CD8-positive, alpha-beta memory T cell (primary cell): ENCODE measurements around the gene KDM5C. TPM values are rescaled to one million over a fixed set of nuclear protein-coding genes. Genes with fewer than 3 reads are reported as not detected.

Experiments
- CTCF ChIA-PET: fragments of 350-600 bp; sonication (Branson Sonifier 250); formaldehyde crosslinking; loops from one replicate; lab custom pipeline; 2021; ENCODE audit warnings: antibody characterized with exemption; lab: Charles Lee
- POLR2A ChIA-PET: fragments of 350-600 bp; sonication (Branson Sonifier 250); formaldehyde crosslinking; loops from one replicate; lab custom pipeline; 2021; ENCODE audit warnings: antibody characterized with exemption; lab: Charles Lee
- DNase-seq, 5 donors: peaks; one replicate each; pipeline versions ENCODE4 v3.0.0 to v3.0.0-alpha.2; 2020 to 2022; ENCODE audit warnings: mixed read lengths in 1 of 5
- H3K27ac ChIP-seq: one replicate; pipeline ENCODE4 v1.7.0; 2013; ENCODE audit warnings: low read depth, mild to moderate bottlenecking, low read length, moderate library complexity
- H3K27me3 ChIP-seq: 2 replicates; pipeline ENCODE4 v1.7.0; 2013; ENCODE audit warnings: low read length, mild to moderate bottlenecking; ENCODE audit not compliant: insufficient read depth, poor library complexity, severe bottlenecking
- H3K36me3 ChIP-seq: 2 replicates; pipeline ENCODE4 v1.7.0; 2013; ENCODE audit warnings: mild to moderate bottlenecking, low read length, moderate library complexity; ENCODE audit not compliant: insufficient read depth
- H3K4me1 ChIP-seq: 2 replicates; pipeline ENCODE4 v1.7.0; 2013; ENCODE audit warnings: mild to moderate bottlenecking, low read length, moderate library complexity; ENCODE audit not compliant: insufficient read depth
- H3K4me3 ChIP-seq: 2 replicates; pipeline ENCODE4 v1.7.0; 2013; ENCODE audit warnings: mild to moderate bottlenecking, low read length
- H3K9me3 ChIP-seq: 2 replicates; pipeline ENCODE4 v1.7.0; 2013; ENCODE audit warnings: mild to moderate bottlenecking, low read length
- H3K27ac Mint-ChIP-seq, 8 donors: one replicate each; pipeline ENCODE4 v1.8.0; 2020 to 2021; ENCODE audit warnings: mixed read lengths in 8 of 8, mild to moderate bottlenecking in 6 of 8, inconsistent platforms in 3 of 8, moderate library complexity in 3 of 8
- H3K27me3 Mint-ChIP-seq, 2 donors: one replicate each; pipeline ENCODE4 v1.8.0; 2020 to 2021; ENCODE audit warnings: mixed read lengths in 2 of 2, mild to moderate bottlenecking in 1 of 2, moderate library complexity in 1 of 2
- H3K36me3 Mint-ChIP-seq, 3 donors: one replicate each; pipeline ENCODE4 v1.8.0; 2020 to 2021; ENCODE audit warnings: mixed read lengths in 3 of 3, inconsistent platforms in 1 of 3, mild to moderate bottlenecking in 1 of 3
- H3K4me1 Mint-ChIP-seq, 3 donors: one replicate each; pipeline ENCODE4 v1.8.0; 2020 to 2021; ENCODE audit warnings: mixed read lengths in 3 of 3, inconsistent platforms in 1 of 3, mild to moderate bottlenecking in 1 of 3
- H3K4me3 Mint-ChIP-seq, 7 donors: one replicate each; pipeline ENCODE4 v1.8.0; 2020 to 2021; ENCODE audit warnings: mixed read lengths in 7 of 7, mild to moderate bottlenecking in 6 of 7, moderate library complexity in 4 of 7, inconsistent platforms in 2 of 7
- H3K9me3 Mint-ChIP-seq, 5 donors: one replicate each; pipeline ENCODE4 v1.8.0; 2020 to 2022; ENCODE audit warnings: mixed read lengths in 5 of 5, mild to moderate bottlenecking in 3 of 5, moderate library complexity in 2 of 5, inconsistent platforms in 1 of 5
- polyA plus RNA-seq: library from polyadenylated mRNA; unstranded; fragments of 300-500 nt; fragmentation: Illumina TruSeq; gene quantifications from one replicate; pipeline ENCODE4 v1.2.3, GENCODE V29; 2021
- total RNA-seq, 2 experiments: library from RNA; stranded (reverse); gene quantifications; one replicate each; pipeline ENCODE4 v1.2.3, GENCODE V29; 2021

Gene KDM5C
- total and polyA plus RNA-seq, 3 experiments from 2014 or later, result 39.1 to 86.4 (median 85.3) TPM

DNA sequence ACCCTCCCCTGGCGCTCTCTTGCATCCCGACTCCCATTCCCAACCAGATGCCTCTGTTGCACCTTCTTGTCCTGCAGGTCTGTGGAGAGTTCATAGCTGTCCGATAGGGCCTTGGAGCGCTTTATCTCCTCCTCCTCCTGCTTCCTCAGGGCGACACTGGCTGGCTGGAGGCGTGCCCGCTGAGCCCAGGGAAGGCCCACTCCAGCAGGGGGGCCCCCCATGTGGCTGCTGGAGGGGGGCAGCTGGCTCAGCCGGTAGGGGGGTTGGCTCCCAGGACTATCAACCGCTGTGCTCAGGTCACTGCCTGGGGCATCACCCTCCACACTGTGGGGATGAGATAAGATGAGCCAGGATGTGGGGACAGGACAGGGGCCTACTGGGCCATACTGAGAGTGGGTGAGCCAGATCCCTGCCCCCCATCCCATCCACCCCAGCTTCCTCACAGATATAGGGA is 30.8 kb upstream of the KDM5C start:
- POLR2A ChIA-PET, result interaction anchor here (0.6 kb wide), 1 partner anchor 137 kb away, joined by 4 read pairs; no protein-coding TSS in a partner anchor
- H3K4me1 Mint-ChIP-seq, result no peaks in the 10 kb centered on the region
- Histone ChIP-seq H3K36me3 (no peaks in the 10 kb centered on the region), H3K27ac (no peak overlapping the region), H3K4me3 (no peak overlapping the region), H3K9me3 (no peaks in the 10 kb centered on the region), H3K27me3 (no peaks in the 10 kb centered on the region), H3K4me1 (no peaks in the 10 kb centered on the region)
- H3K4me3 Mint-ChIP-seq, result no peak overlapping the region
- peaks cover 0 to 19% of the 10 kb centered on the region in 2 donors for H3K27me3 Mint-ChIP-seq
- peaks cover 0 to 1% (median 0%) of the 10 kb centered on the region in 3 donors for H3K36me3 Mint-ChIP-seq
- H3K9me3 Mint-ChIP-seq, result no peaks in the 10 kb centered on the region
- no peak for DNase-seq
- CTCF ChIA-PET, result no interaction called here
- H3K27ac Mint-ChIP-seq, result no peak overlapping the region

- Histone ChIP-seq H3K27me3 (no peaks in the 10 kb centered on the region), H3K4me3 (no peak overlapping the region), H3K9me3 (no peaks in the 10 kb centered on the region), H3K4me1 (no peaks in the 10 kb centered on the region), H3K36me3 (no peaks in the 10 kb centered on the region), H3K27ac (no peak overlapping the region)
- ChIA-PET POLR2A (interaction anchor here (0.6 kb wide), 1 partner anchor 136 kb away, joined by 4 read pairs; no protein-coding TSS in a partner anchor), CTCF (no interaction called here)
- Mint-ChIP-seq H3K36me3 (no peaks in the 10 kb centered on the region), H3K27ac (no peak overlapping the region), H3K4me1 (no peaks in the 10 kb centered on the region), H3K4me3 (no peak overlapping the region), H3K9me3 (no peaks in the 10 kb centered on the region), H3K27me3 (peaks cover 0 to 13% of the 10 kb centered on the region in 2 donors)
- no peak for DNase-seq
Observed at GRCh38 chrX:53254570-53255461, 29.8 kb upstream of the KDM5C start.

GRCh38 chrX:53253293-53254020 is 28.4 kb upstream of the KDM5C start:
- POLR2A ChIA-PET, result no interaction called here

DNA sequence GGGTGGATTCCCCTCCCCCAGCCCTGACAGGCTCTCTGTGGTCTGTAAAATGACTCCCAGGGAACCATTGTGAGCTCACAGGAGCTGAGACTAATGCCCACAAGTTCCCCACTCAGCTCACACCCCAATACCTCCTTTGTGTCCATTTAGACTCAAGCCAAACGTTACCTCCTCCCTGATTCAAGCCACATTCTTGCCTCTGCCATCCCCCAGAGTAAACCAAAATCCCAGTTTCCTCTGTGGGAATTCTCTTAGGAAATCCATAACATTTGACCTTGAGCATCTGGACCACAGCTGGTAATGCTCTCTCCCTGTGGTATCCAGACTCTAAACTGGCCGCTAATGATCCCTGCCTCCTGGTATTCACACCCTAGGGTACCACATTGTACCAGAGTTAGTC is 26.3 kb upstream of the KDM5C start:
- H3K9me3 Mint-ChIP-seq, result no peaks in the 10 kb centered on the region
- Histone ChIP-seq H3K4me3 (no peak overlapping the region), H3K36me3 (no peaks in the 10 kb centered on the region), H3K9me3 (no peaks in the 10 kb centered on the region), H3K27me3 (no peaks in the 10 kb centered on the region), H3K27ac (no peak overlapping the region), H3K4me1 (no peaks in the 10 kb centered on the region)
- no peaks in the 10 kb centered on the region for H3K4me1 Mint-ChIP-seq
- no peak for DNase-seq
- ChIA-PET CTCF (no interaction called here), POLR2A (no interaction called here)
- H3K4me3 Mint-ChIP-seq, result no peak overlapping the region
- H3K27me3 Mint-ChIP-seq, result peaks cover 0 to 10% of the 10 kb centered on the region in 2 donors
- no peaks in the 10 kb centered on the region for H3K36me3 Mint-ChIP-seq
- no peak overlapping the region for H3K27ac Mint-ChIP-seq

More at GRCh38 chrX:53253293-53254020, 28.4 kb upstream of the KDM5C start:
- H3K4me3 ChIP-seq, result no peak overlapping the region
- CTCF ChIA-PET, result no interaction called here
- no peaks in the 10 kb centered on the region for H3K36me3 ChIP-seq
- Mint-ChIP-seq H3K27me3 (peaks cover 0 to 13% of the 10 kb centered on the region in 2 donors), H3K4me3 (no peak overlapping the region), H3K9me3 (no peaks in the 10 kb centered on the region), H3K36me3 (no peaks in the 10 kb centered on the region), H3K27ac (no peak overlapping the region), H3K4me1 (no peaks in the 10 kb centered on the region)
- no peaks in the 10 kb centered on the region for H3K4me1 ChIP-seq
- H3K9me3 ChIP-seq, result no peaks in the 10 kb centered on the region
- no peaks in the 10 kb centered on the region for H3K27me3 ChIP-seq
- DNase-seq, result no peak
- peak overlapping the region; percentile 16 for H3K27ac ChIP-seq

DNA sequence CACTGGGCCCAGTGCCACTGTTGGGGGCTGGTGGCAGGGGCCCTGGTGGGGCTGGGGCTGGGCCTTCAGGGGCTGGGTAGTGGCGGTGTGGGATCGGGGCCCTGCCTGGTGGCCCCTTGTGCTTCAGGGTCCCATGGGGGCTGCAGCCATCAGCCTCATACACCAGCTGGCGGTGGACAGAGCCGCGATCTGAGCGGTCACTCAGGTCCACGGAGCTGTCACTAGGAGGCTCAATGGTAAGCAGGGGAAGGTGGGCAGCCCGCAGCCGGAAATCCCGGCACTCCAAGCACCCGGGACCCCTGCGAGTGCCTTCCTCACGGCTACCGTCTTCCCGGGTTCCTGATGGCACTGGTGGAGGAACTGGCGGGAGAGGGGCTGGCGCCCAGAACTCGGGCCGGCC is 25.5 kb upstream of the KDM5C start:
- no peak overlapping the region for H3K4me3 Mint-ChIP-seq
- no peaks in the 10 kb centered on the region for H3K36me3 Mint-ChIP-seq

DNA sequence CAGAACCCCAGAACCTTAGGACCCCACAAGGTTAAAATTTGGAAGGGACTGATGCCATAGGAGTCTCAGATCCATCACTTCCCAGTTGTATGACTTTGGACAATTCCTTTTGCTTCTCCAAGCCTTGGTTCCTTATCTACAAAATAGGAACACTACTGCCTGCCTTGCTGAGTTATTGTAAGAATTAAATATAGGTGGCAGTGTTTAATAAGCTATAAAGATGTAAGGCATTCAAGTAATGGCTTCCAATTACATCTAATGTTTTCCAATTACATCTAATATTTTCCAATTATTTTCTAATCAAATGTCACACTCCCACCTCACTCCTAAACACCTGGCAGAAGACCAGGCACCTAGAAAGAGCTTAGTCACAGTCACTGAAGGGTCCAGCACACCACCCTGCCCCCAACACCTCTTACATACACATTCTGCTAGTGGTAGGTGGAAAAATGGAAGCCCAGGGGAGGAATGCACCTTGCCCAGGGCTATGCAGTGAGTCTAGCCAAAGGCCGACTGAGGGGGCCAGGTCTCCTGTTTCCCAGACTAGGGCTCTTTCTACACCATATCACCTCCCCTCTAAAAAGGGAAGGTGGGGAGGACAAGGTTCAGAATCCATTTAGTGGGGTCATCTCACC is 24.5 kb upstream of the KDM5C start:
- no peaks in the 10 kb centered on the region for H3K4me1 ChIP-seq
- Mint-ChIP-seq H3K27me3 (peaks cover 0 to 10% of the 10 kb centered on the region in 2 donors), H3K4me1 (no peaks in the 10 kb centered on the region), H3K27ac (peak overlapping the region in 1 of 8 donors; percentile 60), H3K4me3 (no peak overlapping the region), H3K36me3 (no peaks in the 10 kb centered on the region), H3K9me3 (no peaks in the 10 kb centered on the region)
- no peak overlapping the region for H3K27ac ChIP-seq
- DNase-seq, result no peak
- H3K36me3 ChIP-seq, result no peaks in the 10 kb centered on the region
- CTCF ChIA-PET, result no interaction called here
- H3K27me3 ChIP-seq, result no peaks in the 10 kb centered on the region
- H3K4me3 ChIP-seq, result no peak overlapping the region
- POLR2A ChIA-PET, result no interaction called here
- H3K9me3 ChIP-seq, result no peaks in the 10 kb centered on the region

More for the DNA sequence above, 25.5 kb upstream of the KDM5C start:
- Mint-ChIP-seq H3K27me3 (peaks cover 0 to 13% of the 10 kb centered on the region in 2 donors), H3K4me1 (no peaks in the 10 kb centered on the region), H3K27ac (no peak overlapping the region), H3K9me3 (no peaks in the 10 kb centered on the region)
- H3K36me3 ChIP-seq, result no peaks in the 10 kb centered on the region
- no peak for DNase-seq
- no peak overlapping the region for H3K27ac ChIP-seq
- no peaks in the 10 kb centered on the region for H3K9me3 ChIP-seq
- H3K4me3 ChIP-seq, result no peak overlapping the region
- no peaks in the 10 kb centered on the region for H3K27me3 ChIP-seq
- CTCF ChIA-PET, result no interaction called here
- POLR2A ChIA-PET, result no interaction called here
- no peaks in the 10 kb centered on the region for H3K4me1 ChIP-seq

GRCh38 chrX:53247928-53248327 is 22.9 kb upstream of the KDM5C start:
- Mint-ChIP-seq H3K4me1 (no peaks in the 10 kb centered on the region), H3K4me3 (no peak overlapping the region), H3K9me3 (no peaks in the 10 kb centered on the region), H3K27ac (no peak overlapping the region), H3K36me3 (no peaks in the 10 kb centered on the region), H3K27me3 (peaks cover 0 to 8% of the 10 kb centered on the region in 2 donors)
- no peak overlapping the region for H3K27ac ChIP-seq
- ChIA-PET CTCF (no interaction called here), POLR2A (no interaction called here)
- H3K4me1 ChIP-seq, result no peaks in the 10 kb centered on the region
- no peaks in the 10 kb centered on the region for H3K36me3 ChIP-seq
- H3K27me3 ChIP-seq, result no peaks in the 10 kb centered on the region
- no peak for DNase-seq
- H3K4me3 ChIP-seq, result no peak overlapping the region
- H3K9me3 ChIP-seq, result no peaks in the 10 kb centered on the region
